Measurements from ENCODE around the gene TENM3.

The TENM3 gene

GRCh38 chr4:182741914-182742313, 498.7 kb downstream of the TENM3 start:
- TF ChIP-seq ZFX (IDR thresholded peaks at IDR 0.05; ENCODE audit: borderline replicate concordance) (no peak), CTCF (IDR thresholded peaks at IDR 0.05) (no peak)
- H3K27ac ChIP-seq, result no peak overlapping the region

- TF ChIP-seq ZFX (IDR thresholded peaks at IDR 0.05; ENCODE audit: borderline replicate concordance) (no peak), CTCF (IDR thresholded peaks at IDR 0.05) (no peak)
- no peak overlapping the region for H3K27ac ChIP-seq
Measured at GRCh38 chr4:182743815-182744214, 500.6 kb downstream of the TENM3 start.

GRCh38 chr4:182745237-182745636, 502.0 kb downstream of the TENM3 start:
- TF ChIP-seq CTCF (IDR thresholded peaks at IDR 0.05) (no peak), ZFX (IDR thresholded peaks at IDR 0.05; ENCODE audit: borderline replicate concordance) (no peak)
- no peak overlapping the region for H3K27ac ChIP-seq

DNA sequence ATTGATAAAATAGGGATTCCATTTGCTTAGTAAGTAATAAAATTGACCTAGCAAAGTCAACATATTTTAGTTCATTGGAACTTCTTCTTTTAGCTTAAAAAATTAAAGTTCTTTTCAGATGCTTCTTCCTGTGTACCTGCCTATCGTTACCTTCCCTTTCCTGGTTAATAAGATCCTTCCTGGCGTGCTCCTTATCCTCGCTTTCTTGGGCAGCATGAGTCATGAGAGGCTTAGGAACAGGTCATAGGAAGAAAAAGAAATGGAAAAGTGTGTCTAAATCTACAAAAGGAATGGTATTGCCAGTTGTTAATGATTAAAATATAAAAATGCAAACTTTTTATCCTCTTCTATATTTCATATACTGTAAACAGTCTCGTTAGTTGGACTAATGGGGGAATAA, 503.7 kb downstream of the TENM3 start:
- no peak for TF ChIP-seq ZFX (IDR thresholded peaks at IDR 0.05; ENCODE audit: borderline replicate concordance)
- no peak for TF ChIP-seq CTCF (IDR thresholded peaks at IDR 0.05)

DNA sequence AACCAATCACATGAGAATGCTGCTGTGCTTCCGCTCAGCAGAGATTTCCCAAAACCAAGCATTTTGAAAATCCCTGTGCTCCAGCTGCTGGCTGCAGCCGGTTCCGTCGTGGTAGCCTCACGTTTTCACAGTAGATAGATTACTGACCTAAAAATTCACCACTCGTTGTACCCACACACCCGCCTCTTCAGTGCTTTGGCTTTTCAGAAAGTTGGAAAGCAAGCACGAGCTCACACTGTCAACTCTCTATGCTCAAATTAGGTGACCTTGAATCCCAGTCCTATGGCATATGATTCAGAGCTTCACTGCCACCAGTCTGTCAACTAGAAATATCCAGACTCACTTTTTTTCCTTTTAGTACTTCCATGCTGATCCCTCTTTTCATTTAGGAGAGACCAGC, 505.1 kb downstream of the TENM3 start:
- TF ChIP-seq CTCF (IDR thresholded peaks at IDR 0.05) (no peak), ZFX (IDR thresholded peaks at IDR 0.05; ENCODE audit: borderline replicate concordance) (no peak)
- no peak overlapping the region for H3K27ac ChIP-seq

More for the DNA sequence above, 503.7 kb downstream of the TENM3 start:
- no peak overlapping the region for H3K27ac ChIP-seq

- no peak overlapping the region for H3K27ac ChIP-seq
- no peak for TF ChIP-seq CTCF (IDR thresholded peaks at IDR 0.05)
- no peak for TF ChIP-seq ZFX (IDR thresholded peaks at IDR 0.05; ENCODE audit: borderline replicate concordance)
Measured at GRCh38 chr4:182748949-182749348, 505.7 kb downstream of the TENM3 start.

GRCh38 chr4:182749667-182750167, 506.5 kb downstream of the TENM3 start:
- H3K27ac ChIP-seq, result no peak overlapping the region
- no peak for TF ChIP-seq ZFX (IDR thresholded peaks at IDR 0.05; ENCODE audit: borderline replicate concordance)
- TF ChIP-seq CTCF (IDR thresholded peaks at IDR 0.05), result no peak
